Osteocyte (in vitro differentiated cells): Measurements from ENCODE around the gene MAP2K2. TPM values are rescaled to one million over a fixed set of nuclear protein-coding genes. Genes with fewer than 3 reads are reported as not detected.
"Not testable (repeated sequence)": the region's sequence is repeated elsewhere in the genome, so short reads cannot be mapped to it uniquely, and the experiment has no call there.

ENCODE experiments used
- DNase-seq: peaks from one replicate; pipeline ENCODE4 v3.0.0; 2021; ENCODE audit warnings: mixed read lengths; ENCODE audit not compliant: unreplicated experiment; ENCODE audit errors: extremely low spot score
- H3K27ac Mint-ChIP-seq: one replicate; pipeline ENCODE4 v1.8.0; 2021; ENCODE audit warnings: mild to moderate bottlenecking, mixed read lengths; ENCODE audit not compliant: unreplicated experiment
- H3K27me3 Mint-ChIP-seq: one replicate; pipeline ENCODE4 v1.8.0; 2021; ENCODE audit warnings: mixed read lengths; ENCODE audit not compliant: unreplicated experiment
- H3K36me3 Mint-ChIP-seq: one replicate; pipeline ENCODE4 v1.8.0; 2021; ENCODE audit warnings: mixed read lengths; ENCODE audit not compliant: unreplicated experiment
- H3K4me1 Mint-ChIP-seq: one replicate; pipeline ENCODE4 v1.8.0; 2021; ENCODE audit warnings: mixed read lengths; ENCODE audit not compliant: unreplicated experiment
- H3K4me3 Mint-ChIP-seq: one replicate; pipeline ENCODE4 v1.8.0; 2021; ENCODE audit warnings: mild to moderate bottlenecking, moderate library complexity, mixed read lengths; ENCODE audit not compliant: unreplicated experiment
- H3K9me3 Mint-ChIP-seq: one replicate; pipeline ENCODE4 v1.8.0; 2021; ENCODE audit warnings: mixed read lengths; ENCODE audit not compliant: unreplicated experiment
- total RNA-seq: library from RNA; stranded (reverse); gene quantifications from 2 replicates; pipeline ENCODE4 v1.2.1, GENCODE V29; 2021
- TF ChIP-seq, protein P1 (sequence below): fragments of 200-600 bp; sonication (generic); IDR thresholded peaks from 2 replicates; pipeline ENCODE4 v1.5.0; 2021; ENCODE audit warnings: antibody characterized with exemption, mild to moderate bottlenecking, moderate library complexity

The MAP2K2 gene
- total RNA-seq, 1 donor from 2014 or later = 174 TPM

GRCh38 chr19:4151623-4152022 is 27.7 kb upstream of the MAP2K2 start:
- H3K27me3 Mint-ChIP-seq = peaks cover 23% of the 10 kb centered on the region
- H3K4me1 Mint-ChIP-seq = no peaks in the 10 kb centered on the region
- no peak for DNase-seq
- no peaks in the 10 kb centered on the region for H3K9me3 Mint-ChIP-seq
- no peak overlapping the region for H3K4me3 Mint-ChIP-seq
- TF ChIP-seq, protein P1, sequence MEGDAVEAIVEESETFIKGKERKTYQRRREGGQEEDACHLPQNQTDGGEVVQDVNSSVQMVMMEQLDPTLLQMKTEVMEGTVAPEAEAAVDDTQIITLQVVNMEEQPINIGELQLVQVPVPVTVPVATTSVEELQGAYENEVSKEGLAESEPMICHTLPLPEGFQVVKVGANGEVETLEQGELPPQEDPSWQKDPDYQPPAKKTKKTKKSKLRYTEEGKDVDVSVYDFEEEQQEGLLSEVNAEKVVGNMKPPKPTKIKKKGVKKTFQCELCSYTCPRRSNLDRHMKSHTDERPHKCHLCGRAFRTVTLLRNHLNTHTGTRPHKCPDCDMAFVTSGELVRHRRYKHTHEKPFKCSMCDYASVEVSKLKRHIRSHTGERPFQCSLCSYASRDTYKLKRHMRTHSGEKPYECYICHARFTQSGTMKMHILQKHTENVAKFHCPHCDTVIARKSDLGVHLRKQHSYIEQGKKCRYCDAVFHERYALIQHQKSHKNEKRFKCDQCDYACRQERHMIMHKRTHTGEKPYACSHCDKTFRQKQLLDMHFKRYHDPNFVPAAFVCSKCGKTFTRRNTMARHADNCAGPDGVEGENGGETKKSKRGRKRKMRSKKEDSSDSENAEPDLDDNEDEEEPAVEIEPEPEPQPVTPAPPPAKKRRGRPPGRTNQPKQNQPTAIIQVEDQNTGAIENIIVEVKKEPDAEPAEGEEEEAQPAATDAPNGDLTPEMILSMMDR = no peak
- no peak overlapping the region for H3K27ac Mint-ChIP-seq
- H3K36me3 Mint-ChIP-seq = no peaks in the 10 kb centered on the region

GRCh38 chr19:4149518-4150288 is 25.8 kb upstream of the MAP2K2 start:
- DNase-seq = no peak
- Mint-ChIP-seq H3K27me3 (peaks cover 17% of the 10 kb centered on the region), H3K4me1 (peaks cover 1% of the 10 kb centered on the region), H3K27ac (no peak overlapping the region), H3K36me3 (no peaks in the 10 kb centered on the region), H3K4me3 (no peak overlapping the region), H3K9me3 (no peaks in the 10 kb centered on the region)
- TF ChIP-seq, protein P1 = no peak

DNA sequence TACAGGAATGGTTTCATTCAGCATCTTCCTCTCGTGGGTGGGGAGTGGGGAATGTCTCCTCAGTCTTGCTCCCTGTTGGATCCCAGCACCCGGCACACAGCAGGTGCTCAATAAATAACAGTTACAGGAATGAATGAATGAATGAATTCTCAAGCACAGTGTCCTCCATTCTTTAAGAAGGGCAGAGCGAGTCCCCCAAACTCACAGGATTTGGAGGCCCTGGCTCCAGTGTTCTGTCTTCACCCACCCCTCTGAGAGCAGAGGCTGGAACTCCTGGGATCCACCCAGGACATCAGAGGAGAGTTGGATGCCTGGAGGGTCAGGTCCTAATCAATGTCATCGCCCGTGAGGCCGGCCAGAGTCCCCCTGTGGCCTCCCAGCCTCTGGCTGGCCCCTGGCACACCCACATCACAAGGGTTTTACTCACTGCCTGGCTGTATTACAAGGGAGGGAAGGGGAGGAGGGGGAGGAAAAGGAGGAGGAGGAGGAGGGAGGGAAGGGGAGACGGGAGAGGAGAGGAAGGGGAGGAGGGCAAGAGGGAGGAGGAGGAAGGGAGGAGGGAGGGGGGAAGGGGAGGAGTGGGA is 20.8 kb upstream of the MAP2K2 start:
- no peak overlapping the region for H3K4me3 Mint-ChIP-seq
- peaks cover 4% of the 10 kb centered on the region for H3K4me1 Mint-ChIP-seq
- no peaks in the 10 kb centered on the region for H3K9me3 Mint-ChIP-seq
- TF ChIP-seq, protein P1 = no peak
- H3K27ac Mint-ChIP-seq = no peak overlapping the region
- peaks cover 7% of the 10 kb centered on the region for H3K27me3 Mint-ChIP-seq
- H3K36me3 Mint-ChIP-seq = no peaks in the 10 kb centered on the region
- no peak for DNase-seq

DNA sequence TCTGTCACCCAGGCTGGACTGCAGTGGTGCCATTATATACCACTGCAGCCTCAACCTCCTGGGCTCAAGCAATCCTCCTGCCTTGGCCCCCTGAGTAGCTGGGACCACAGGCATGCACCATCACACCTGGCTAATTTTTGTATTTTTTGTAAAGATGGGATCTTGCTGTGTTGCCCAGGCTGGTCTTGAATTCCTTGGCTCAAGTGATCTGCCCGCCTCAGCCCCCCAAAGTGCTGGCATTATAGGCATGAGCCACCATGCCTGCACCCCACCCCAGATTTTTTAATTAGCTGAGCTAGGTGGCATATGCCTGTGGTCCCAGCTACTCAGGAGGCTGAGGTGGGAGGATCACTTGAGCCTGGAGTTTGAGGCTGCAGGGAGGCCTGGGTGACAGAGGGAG is 19.0 kb upstream of the MAP2K2 start:
- not testable (repeated sequence) for H3K27ac Mint-ChIP-seq, DNase-seq, H3K36me3 Mint-ChIP-seq, H3K27me3 Mint-ChIP-seq, H3K4me3 Mint-ChIP-seq, H3K4me1 Mint-ChIP-seq, H3K9me3 Mint-ChIP-seq

- no peak for DNase-seq
- Mint-ChIP-seq H3K4me3 (no peak overlapping the region), H3K27me3 (no peaks in the 10 kb centered on the region), H3K4me1 (peaks cover 5% of the 10 kb centered on the region), H3K36me3 (no peaks in the 10 kb centered on the region), H3K9me3 (no peaks in the 10 kb centered on the region), H3K27ac (no peak overlapping the region)
- TF ChIP-seq, protein P1 = peak; percentile 64
Measured at GRCh38 chr19:4140237-4140711, 16.4 kb upstream of the MAP2K2 start.
